Measurements from ENCODE around the gene TCF12.
A peak's percentile ranks its signal among the peaks of the same experiment; 100 is the strongest.

TCF12 gene

GRCh38 chr15:57324944-57325679 is 406.7 kb downstream of the TCF12 start:
- no peak for DNase-seq

DNA sequence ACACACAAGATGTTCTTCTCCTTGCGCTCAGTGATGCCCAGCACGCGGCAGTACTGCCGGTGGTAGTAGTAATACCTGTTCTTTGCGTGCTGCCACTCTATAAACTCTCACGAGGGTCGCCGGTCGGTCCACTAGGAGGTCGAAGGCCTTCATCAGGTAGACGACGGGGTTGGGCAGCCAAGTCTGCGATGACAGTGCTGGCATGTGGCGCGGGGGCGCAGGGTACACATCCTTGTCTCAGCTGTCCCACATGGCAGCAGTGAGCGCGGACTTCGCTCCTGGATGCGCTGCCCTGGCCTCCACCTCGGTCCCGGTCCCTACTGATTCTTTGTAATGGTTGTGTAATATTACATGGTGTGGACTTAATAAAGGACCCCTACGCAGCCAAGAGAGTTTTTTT is 407.8 kb downstream of the TCF12 start:
- no peak for DNase-seq

GRCh38 chr15:57327985-57328471 is 409.6 kb downstream of the TCF12 start:
- no peak for DNase-seq

GRCh38 chr15:57328479-57328878 is 410.0 kb downstream of the TCF12 start:
- DNase-seq: no peak

- no peak for DNase-seq
These were observed 410.5 kb downstream of the TCF12 start for GRCh38 chr15:57328897-57329296.

GRCh38 chr15:57329582-57330367 is 411.3 kb downstream of the TCF12 start:
- peak; percentile 26 to 53 for DNase-seq

- no peak for DNase-seq
These were observed 412.3 kb downstream of the TCF12 start for GRCh38 chr15:57330619-57331340.

DNA sequence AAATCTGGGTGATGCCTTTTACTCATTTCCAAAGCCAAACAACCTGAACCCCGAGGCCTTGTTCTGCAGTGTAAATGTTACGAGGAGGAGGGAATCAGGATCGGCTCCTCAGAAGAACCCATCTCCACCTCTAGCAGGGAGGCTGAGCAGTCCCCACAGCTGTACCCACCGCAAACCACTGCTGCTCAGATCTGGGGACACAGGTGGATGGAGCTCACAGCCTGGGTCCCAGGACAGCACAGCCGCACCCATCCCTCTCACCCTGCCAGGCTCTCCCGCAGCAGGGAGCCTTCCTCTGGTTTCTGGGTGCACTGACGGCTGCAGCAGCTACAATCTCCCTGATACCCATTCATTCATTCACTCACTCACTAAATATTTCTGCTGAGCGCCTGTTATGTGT is 413.9 kb downstream of the TCF12 start:
- no peak for DNase-seq

- DNase-seq: no peak
These were observed 415.0 kb downstream of the TCF12 start for GRCh38 chr15:57333487-57333886.

- peak; percentile 86 to 87 for DNase-seq
These were observed 415.8 kb downstream of the TCF12 start for GRCh38 chr15:57334257-57334656.

DNA sequence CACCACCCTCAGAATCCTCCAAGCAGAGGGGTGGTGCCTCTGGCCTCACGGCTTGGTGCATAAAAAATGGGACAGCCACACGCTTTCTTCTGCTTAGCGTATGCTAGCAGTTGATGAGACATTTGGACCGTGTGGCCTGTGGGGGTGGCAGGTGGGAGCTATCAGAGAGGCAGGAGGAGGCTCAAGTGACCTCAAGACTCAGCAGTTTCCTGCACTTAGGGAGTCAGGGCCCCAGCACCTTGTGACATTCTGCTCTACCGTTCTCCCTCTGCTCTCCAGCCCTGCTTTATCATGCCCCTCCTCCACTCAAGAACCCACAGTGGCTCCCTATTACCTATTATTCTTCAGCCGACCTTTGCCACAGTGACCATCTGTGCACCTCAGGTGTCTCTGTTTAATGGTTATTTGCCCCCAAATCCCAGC is 416.9 kb downstream of the TCF12 start:
- peak; percentile 13 to 22 for DNase-seq

DNA sequence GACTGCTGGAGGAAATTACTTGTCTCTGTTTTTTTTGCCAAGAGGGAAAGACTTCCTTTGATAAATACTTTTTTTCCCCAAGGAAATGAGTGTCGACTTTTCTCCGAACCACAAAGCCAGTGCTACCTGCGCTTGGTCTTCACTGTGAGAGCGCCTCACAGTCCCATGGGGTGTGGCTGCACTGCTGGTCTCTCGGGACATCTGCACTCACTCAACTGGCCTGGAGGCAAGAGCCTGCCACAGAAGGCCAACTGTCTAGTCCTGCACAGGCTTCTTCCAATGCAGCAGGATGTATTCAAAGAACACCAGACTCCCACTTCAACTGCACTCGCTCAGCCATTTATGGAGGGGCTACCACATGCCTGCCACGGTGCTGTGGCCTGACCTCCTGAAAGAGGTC is 417.3 kb downstream of the TCF12 start:
- DNase-seq: no peak

DNA sequence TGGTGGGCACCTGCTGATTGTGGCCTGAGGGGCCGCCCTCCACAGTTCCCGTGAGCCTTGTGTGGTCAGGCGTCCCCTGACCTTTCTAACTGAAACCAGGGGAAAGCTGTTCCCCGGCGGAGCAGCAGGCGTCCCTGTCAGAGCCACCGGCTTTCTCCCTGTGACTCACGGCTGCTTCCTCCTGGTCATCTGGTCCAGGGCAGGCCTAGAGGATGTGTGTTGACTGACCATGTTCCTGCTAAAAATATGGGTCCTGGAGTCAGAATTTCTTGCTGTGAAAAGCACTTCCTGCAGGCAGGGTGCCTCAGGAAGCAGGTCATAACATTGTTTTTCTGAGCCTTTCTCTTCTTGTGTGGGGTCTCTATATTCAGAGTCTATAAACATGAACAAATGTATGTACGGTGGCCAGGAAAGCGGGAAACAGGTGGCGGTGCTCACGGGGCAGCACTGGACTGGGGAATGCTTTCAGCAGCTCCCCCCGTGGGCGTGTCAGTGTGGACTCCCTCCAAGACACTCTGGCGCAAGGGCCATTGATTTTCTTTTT is 419.5 kb downstream of the TCF12 start:
- no peak for DNase-seq

DNA sequence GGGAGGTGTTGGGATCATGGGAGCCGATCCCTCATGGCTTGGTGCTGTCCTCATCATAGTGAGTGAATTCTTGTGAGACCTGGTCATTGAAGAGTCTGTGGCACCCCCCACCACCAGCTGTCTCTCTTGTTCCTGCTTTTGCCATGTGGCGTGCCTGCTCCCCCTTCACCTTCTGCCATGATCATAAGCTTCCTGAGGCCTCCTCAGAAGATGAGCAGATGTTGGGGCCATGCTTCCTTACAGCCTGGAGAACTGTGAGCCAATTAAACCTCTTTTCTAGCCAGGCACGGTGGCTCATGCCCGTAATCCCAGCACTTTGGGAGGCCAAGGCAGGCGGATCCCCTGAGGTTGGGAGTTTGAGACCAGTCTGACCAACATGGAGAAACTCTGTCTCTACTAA is 420.9 kb downstream of the TCF12 start:
- no peak for DNase-seq
